ENCODE measurements around the gene RAB7B.

Gene RAB7B

DNA sequence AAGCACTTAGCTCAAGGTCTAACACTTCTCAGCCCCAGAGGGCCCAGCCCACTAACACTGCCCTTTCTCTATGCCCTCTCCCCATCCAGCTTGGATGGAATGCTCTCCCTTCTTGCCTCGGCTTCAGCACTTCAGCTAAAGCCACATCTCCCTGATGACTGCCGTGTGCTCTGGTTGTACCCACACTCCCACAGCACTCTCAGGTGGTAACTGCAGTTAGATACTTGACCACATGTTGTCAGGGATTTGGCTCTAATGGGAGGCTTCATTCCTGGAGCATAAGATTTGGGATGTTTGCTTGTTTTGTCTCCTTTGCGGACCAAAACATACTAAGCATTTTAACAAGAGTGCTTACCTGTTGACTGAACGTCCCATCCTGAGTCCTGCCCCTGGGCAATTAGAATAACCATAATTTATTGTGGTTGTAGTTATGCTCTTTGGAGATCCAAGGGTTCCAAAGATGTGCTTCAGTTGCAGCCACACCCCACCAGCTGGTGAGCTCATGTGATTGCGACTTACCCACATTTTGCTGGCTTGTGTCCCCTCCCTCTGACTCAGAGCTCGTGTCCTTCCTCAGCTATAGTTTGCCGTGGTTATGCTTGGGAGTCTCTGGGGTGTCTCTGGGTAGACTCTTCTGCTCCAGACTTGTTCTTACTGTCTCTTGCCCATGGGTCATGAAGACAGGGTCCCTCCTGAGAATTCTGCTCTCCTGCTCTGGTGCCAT lies 52.2 kb downstream of the RAB7B start:
- H3K9ac ChIP-seq (ENCODE audit: low read length): no peak overlapping the region
- no peak overlapping the region for H3K27ac ChIP-seq (ENCODE audit: low read depth, low read length)

DNA sequence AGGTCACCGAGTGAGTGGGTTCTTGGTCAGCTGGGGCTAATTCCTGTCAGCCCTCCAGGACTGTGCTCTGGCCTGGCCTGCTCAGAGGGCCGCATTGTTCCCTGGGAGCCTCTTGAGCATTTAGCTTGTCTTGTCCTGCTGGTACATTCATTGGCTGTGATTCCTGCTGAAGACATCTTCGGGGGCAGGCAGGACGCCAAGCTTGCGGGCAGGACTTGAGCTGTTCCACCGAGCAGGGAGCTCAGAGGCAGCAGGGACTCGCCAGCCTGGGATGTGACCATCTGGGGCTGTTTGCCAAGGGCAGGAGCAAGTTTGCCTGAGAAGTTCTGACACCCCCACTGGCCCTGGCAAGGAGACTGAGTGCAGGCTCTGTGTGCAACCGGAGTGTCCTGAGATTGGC lies 52.9 kb downstream of the RAB7B start:
- TF ChIP-seq, protein P1, sequence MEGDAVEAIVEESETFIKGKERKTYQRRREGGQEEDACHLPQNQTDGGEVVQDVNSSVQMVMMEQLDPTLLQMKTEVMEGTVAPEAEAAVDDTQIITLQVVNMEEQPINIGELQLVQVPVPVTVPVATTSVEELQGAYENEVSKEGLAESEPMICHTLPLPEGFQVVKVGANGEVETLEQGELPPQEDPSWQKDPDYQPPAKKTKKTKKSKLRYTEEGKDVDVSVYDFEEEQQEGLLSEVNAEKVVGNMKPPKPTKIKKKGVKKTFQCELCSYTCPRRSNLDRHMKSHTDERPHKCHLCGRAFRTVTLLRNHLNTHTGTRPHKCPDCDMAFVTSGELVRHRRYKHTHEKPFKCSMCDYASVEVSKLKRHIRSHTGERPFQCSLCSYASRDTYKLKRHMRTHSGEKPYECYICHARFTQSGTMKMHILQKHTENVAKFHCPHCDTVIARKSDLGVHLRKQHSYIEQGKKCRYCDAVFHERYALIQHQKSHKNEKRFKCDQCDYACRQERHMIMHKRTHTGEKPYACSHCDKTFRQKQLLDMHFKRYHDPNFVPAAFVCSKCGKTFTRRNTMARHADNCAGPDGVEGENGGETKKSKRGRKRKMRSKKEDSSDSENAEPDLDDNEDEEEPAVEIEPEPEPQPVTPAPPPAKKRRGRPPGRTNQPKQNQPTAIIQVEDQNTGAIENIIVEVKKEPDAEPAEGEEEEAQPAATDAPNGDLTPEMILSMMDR (IDR thresholded peaks at IDR 0.05; ENCODE audit: insufficient read depth, low read length, poor library complexity, severe bottlenecking): no peak
- no peak for TF ChIP-seq EZH2phosphoT487 (conservative IDR thresholded peaks at IDR 0.05; ENCODE audit: low read length)

More for the DNA sequence above, 52.2 kb downstream of the RAB7B start:
- no peaks in the 10 kb centered on the region for H3K27me3 ChIP-seq (ENCODE audit: low read length)
- H3K9me2 ChIP-seq (replicated peaks; ENCODE audit: insufficient read depth, low read length): no peaks in the 10 kb centered on the region
- no peaks in the 10 kb centered on the region for H3F3A ChIP-seq (ENCODE audit: insufficient read depth)
- no peaks in the 10 kb centered on the region for H4K20me1 ChIP-seq (ENCODE audit: low read depth, low read length)
- H3K9me3 ChIP-seq (ENCODE audit: insufficient read depth, low read length): no peaks in the 10 kb centered on the region
- no peak overlapping the region for H3K4me3 ChIP-seq (ENCODE audit: insufficient read depth, low read length, poor library complexity, severe bottlenecking)
- no peaks in the 10 kb centered on the region for H3K36me3 ChIP-seq (ENCODE audit: low read length)
- no peaks in the 10 kb centered on the region for H3K79me2 ChIP-seq (ENCODE audit: insufficient read depth, low read length)
- no peak overlapping the region for H3K4me2 ChIP-seq (ENCODE audit: low read depth, low read length, poor library complexity, severe bottlenecking)
- TF ChIP-seq EZH2phosphoT487 (conservative IDR thresholded peaks at IDR 0.05; ENCODE audit: low read length): no peak
- TF ChIP-seq, protein P1 (IDR thresholded peaks at IDR 0.05; ENCODE audit: insufficient read depth, low read length, poor library complexity, severe bottlenecking): no peak
- H2AFZ ChIP-seq (ENCODE audit: low read depth, low read length, severe bottlenecking): no peak overlapping the region

GRCh38 chr1:205949753-205950152 lies 53.4 kb downstream of the RAB7B start:
- no peaks in the 10 kb centered on the region for H3K9me2 ChIP-seq (replicated peaks; ENCODE audit: insufficient read depth, low read length)
- H3K4me2 ChIP-seq (ENCODE audit: low read depth, low read length, poor library complexity, severe bottlenecking): no peak overlapping the region
- H3K36me3 ChIP-seq (ENCODE audit: low read length): no peaks in the 10 kb centered on the region
- no peaks in the 10 kb centered on the region for H3F3A ChIP-seq (ENCODE audit: insufficient read depth)
- no peak overlapping the region for H3K27ac ChIP-seq (ENCODE audit: low read depth, low read length)
- no peaks in the 10 kb centered on the region for H3K9me3 ChIP-seq (ENCODE audit: insufficient read depth, low read length)
- no peaks in the 10 kb centered on the region for H3K79me2 ChIP-seq (ENCODE audit: insufficient read depth, low read length)
- no peak for TF ChIP-seq EZH2phosphoT487 (conservative IDR thresholded peaks at IDR 0.05; ENCODE audit: low read length)
- TF ChIP-seq, protein P1 (IDR thresholded peaks at IDR 0.05; ENCODE audit: insufficient read depth, low read length, poor library complexity, severe bottlenecking): no peak
- H3K9ac ChIP-seq (ENCODE audit: low read length): no peak overlapping the region
- no peaks in the 10 kb centered on the region for H4K20me1 ChIP-seq (ENCODE audit: low read depth, low read length)
- no peaks in the 10 kb centered on the region for H3K27me3 ChIP-seq (ENCODE audit: low read length)
- no peak overlapping the region for H2AFZ ChIP-seq (ENCODE audit: low read depth, low read length, severe bottlenecking)
- H3K4me3 ChIP-seq (ENCODE audit: insufficient read depth, low read length, poor library complexity, severe bottlenecking): no peak overlapping the region

More for the DNA sequence above, 52.9 kb downstream of the RAB7B start:
- Histone ChIP-seq H3K79me2 (ENCODE audit: insufficient read depth, low read length) (no peaks in the 10 kb centered on the region), H3K27me3 (ENCODE audit: low read length) (no peaks in the 10 kb centered on the region), H4K20me1 (ENCODE audit: low read depth, low read length) (no peaks in the 10 kb centered on the region), H3K36me3 (ENCODE audit: low read length) (no peaks in the 10 kb centered on the region), H3K9me2 (replicated peaks; ENCODE audit: insufficient read depth, low read length) (no peaks in the 10 kb centered on the region), H3K4me3 (ENCODE audit: insufficient read depth, low read length, poor library complexity, severe bottlenecking) (no peak overlapping the region), H3K9ac (ENCODE audit: low read length) (no peak overlapping the region), H3F3A (ENCODE audit: insufficient read depth) (no peaks in the 10 kb centered on the region), H3K4me2 (ENCODE audit: low read depth, low read length, poor library complexity, severe bottlenecking) (no peak overlapping the region), H3K27ac (ENCODE audit: low read depth, low read length) (no peak overlapping the region), H2AFZ (ENCODE audit: low read depth, low read length, severe bottlenecking) (no peak overlapping the region), H3K9me3 (ENCODE audit: insufficient read depth, low read length) (no peaks in the 10 kb centered on the region)
